Fibroblast of skin of left quadriceps (primary cell): ENCODE measurements around the gene TCF15.
"Not testable (repeated sequence)": the region's sequence is repeated elsewhere in the genome, so short reads cannot be mapped to it uniquely, and the experiment has no call there.

Source experiments
- DNase-seq, 2 experiments: peaks; one replicate each; pipeline ENCODE4 v3.0.0-alpha.2; 2013; ENCODE audit warnings: low read depth in 2 of 2

TCF15 gene

DNA sequence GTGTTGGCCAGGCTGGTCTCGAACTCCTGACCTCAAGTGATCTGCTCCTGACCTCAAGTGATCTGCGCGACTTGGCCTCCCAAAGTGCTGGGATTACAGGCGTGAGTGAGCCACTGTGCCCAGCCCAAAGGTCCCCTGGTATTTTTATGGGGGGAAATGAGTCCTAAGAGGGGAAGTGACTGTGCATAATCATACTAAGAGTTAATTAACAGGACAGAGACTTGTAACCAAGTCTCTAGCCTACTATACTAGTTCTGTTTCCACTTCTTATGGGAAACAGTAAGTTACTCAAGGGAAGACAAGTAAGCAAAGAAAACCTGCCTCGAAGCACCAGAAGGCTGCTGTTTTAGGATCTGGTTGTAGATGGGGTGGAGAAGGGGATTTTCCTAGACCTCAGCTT, 27.9 kb downstream of the TCF15 start:
- no peak for DNase-seq

DNA sequence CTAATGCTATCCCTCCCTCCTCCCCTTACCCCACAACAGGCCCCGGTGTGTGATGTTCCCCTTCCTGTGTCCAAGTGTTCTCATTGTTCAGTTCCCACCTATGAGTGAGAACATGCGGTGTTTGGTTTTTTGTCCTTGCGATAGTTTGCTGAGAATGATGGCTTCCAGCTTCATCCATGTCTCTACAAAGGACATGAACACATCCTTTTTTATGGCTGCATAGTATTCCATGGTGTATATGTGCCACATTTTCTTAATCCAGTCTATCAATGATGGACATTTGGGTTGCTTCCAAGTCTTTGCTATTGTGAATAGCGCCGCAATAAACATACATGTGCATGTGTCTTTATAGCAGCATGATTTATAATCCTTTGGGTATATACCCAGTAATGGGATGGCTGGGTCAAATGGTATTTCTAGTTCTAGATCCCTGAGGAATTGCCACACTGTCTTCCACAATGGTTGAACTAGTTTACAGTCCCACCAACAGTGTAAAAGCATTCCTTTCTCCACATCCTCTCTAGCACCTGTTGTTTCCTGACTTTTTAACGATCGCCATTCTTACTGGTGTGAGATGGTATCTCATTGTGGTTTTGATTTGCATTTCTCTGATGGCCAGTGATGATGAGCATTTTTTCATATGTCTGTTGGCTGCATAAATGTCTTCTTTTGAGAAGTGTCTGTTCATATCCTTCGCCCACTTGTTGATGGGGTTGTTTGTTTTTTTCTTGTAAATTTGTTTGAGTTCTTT, 31.0 kb downstream of the TCF15 start:
- DNase-seq: not testable (repeated sequence)

DNA sequence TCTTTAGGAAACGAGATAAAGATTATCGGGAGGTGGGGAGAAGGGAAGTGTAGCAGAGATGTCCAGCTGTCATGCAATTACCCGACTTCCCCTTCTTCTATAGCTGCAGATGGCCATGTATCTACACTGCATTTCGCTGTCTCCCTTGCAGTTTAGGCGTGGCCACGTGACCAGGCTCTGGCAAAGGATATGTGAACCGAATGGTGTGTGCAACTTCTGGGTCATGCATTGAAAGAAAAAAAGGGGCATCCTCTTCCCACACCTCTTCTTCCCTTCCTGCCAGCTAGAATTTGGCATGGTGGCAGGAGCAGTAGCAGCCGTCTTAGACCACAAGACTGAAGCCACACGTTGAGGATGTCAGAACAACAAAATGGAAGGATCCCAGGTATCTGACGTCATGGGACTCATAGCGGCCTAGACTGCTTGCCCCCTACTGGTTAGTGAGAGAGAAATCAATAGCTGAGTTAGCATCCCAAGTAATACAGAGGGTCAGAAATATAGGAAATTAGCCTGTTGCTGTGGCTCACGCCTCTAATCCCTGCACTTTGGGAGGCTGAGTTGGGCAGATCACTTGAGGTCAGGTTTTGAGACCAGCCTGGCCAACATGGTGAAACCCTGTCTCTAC, 32.8 kb downstream of the TCF15 start:
- DNase-seq: no peak

DNA sequence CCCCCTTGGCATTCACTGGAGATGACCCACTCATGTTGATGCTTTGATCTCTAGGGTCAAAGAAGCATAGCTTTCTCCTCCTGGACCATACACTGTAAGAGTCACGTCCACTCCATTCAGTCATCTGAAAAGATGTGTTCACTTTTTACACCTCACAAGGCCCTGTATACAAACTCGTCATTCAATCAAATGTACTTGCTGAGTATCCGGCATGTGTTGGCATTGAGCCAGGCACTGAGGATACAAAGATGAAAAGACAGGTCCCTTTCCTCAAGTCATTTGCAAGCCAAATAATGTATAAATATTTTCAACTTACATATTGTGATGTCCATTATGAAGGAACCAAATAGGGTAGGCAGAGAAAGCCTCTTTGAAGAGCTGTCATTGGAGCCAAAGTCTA, 34.0 kb downstream of the TCF15 start:
- DNase-seq: no peak

DNA sequence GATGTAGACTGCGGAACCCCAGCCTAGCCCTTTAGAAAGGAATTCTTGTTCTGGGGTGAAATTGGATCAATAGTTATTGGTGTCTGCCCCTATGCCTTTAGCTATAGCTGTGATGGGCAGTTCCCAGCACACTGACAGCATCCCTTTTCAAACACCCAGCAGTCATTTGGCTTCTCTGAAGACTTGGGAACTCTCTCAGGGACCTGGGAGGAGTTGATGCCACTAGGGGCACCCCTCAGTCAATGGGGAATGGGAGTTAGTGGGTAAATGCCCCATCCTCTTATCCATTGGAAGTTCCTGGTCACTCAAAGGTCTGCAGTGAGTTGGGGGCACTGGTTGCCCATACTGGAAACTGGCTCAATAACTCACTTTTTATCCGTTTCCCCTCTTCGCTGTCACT, 34.9 kb downstream of the TCF15 start:
- no peak for DNase-seq

DNA sequence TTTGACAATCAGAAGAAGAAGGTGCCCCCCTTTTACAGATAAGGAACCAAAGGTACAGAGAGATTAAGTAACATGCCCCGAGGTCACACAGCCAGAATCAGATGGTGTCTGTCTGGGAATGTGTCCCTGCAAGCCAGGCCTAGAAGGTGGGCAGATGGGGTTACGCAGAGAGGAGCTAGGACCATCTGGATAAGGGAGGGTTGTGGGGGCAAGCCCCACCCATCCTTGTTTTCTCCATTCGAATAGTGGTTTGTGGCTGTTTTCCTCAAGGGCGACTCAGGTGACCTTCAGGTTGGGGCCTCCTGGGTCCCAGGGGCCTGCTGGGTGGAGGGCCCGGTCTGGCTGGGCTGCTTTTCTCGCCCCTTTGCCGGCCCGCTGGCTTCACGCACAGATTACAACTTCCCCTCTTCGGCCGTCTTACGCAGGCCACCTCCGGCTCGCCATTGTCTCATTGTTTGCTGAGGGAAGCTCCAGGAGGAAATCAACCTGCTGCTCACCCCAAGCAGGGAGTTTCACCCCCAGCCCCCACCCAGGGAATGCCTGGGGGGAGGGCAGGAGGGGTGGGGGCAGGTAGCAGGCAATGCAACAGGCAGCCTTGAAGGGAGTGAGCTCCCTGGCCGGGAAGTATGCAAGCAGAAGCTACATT, 35.7 kb downstream of the TCF15 start:
- DNase-seq: no peak

DNA sequence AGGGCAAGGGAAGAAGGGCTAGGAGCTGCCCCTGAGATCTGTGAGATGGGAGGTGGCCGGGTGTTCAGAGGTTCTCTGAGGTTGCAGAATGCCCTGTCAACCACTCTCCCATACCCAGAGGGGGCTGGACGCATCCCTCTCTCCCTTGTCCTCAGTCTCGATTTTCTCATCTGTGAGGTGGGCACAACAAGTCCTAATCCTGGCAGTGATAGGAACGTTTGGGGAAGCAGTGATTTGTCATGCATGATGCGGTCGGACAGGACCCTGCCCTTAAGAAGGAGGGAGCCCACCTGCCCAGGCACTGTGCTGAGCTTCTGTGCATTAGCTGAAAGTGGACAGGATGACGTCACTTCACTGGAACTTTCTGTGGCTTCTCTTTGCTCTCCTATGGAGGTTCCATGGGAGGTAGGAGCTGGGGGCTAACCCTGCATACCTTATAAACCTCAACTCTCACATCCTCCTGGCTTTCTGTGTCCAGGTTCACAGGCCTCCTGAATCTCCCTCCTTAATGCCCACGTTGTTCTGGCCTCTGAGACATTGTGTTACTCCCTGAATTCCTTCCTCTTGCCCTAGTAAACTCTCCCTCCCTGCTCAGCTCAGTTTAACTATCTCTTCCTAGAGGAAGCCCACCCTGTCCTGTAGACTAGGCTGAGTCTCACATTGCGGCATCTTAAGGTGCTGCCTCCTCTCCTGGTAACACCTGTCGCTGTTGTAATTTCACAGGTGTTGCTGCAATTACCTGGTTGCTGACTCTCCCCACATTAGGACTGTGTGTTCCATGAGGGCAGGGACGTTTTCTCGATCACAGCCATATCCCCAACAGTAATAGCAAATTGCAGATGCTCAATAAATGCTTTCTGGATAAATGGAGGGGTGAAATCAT, 36.5 kb downstream of the TCF15 start:
- DNase-seq: no peak

DNA sequence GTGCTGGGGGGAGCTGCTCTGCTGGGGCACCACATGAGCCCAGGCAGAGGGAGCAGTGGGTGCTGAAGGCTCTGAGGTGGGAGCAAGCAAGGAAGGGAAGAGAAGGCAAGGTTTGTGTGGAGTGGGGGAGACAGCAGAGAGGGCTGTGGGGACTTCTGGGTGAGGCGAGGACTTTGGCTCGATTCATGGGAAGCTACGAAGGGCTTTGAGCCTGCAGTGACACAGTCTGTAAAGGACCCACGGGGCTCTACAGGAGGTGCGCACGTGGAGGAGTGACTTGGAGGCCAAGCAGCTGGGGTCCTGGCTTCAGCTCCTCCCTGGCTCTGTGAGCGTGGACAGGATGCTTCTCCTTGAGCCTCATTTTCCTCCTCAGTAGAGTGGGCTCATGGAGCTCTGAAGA, 37.4 kb downstream of the TCF15 start:
- no peak for DNase-seq

DNA sequence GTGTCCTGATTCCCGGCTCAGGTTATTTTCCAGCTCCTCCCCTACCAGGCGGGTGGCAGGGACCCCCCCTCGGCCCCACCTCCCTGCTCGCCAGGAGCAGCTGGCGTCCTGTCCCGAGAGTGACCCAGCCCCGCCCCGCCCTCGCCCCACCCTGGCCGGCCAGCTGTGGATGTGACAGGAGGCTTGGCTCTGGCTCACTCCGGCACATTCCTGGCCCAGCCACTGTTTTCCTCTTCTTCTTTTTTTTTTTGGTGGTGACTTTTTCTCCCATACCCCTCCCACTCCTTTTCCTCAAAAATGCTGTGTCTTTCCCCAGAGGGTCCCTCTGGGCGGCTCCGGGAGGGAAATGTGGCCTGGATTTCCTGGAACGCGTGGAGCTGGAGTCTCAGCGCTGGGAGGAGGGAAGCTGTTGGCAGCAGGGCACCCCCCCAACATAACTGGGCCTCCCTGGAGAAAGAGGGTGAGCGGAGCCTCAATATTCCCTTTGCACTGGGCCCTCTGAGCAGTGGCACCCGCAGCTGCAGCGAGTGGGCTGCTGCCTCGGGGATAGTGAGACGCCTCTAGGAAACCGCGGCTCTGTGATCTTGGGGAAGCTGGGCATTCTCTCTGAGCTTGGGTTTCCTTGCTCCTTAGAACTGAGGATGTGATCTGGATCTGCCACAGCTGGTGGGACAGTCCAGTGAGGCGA, 38.2 kb downstream of the TCF15 start:
- DNase-seq: peak in 1 of 2 experiments; percentile 1

DNA sequence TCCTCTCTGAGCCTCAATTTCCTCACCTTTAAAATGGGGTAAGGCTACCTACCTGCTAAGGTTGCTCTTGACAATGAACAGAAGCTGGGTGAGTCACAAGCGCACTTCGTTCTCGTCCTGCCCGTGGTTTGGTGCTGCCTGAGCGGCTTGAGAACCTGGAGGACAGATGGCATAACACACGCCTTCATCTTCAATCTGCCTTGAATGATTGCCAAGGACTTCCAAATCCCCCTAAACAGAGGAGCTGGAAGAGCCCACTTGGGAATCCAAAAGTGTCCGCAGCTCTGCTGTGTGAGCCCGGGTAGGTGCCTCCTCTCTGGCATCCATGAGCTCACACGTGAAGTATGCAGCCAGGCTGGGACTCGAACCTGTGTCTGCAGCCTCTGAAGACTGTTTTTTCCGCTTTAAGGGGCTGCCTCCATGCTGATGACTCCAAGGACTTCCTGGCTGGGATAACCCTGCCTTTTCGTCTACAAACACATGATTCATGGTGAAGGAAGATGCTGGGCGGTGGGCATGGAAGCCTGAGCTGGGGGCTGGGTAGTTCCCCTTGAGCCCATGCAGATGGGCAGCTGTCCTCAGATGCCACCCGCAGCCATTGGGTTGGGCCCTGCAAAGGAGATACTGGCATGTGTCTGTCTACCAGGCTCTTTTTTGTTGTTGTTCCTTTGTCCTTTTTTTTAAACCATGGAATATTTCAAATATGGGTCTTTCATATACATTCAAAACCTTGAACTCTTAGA, 41.3 kb downstream of the TCF15 start:
- no peak for DNase-seq

DNA sequence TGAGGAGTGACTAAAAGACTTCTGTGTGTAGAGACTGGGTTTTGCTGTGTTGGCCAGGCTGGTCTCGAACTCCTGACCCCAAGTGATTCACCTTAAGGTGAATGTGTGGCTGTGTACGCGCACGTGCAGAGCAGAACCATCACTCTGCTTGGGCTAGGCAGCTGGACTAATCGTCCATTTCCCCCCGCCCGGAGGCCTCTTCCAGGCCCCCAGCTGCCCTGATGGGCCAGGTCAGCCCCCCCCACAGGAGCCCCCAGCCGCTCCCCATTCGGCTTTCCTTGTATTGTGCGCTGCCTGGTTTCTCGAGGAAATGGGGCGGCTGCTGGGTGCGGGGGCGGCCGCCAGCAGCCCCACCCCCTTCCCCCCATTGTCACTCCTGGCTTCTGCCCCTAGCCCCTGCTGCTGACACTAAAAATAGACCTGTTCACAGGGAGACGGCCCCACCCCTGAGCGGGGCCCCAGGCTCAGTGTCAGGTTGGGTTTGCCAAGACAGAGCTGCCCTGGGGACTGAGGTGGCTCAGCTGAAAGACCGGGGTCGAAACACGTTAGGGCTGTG, 41.9 kb downstream of the TCF15 start:
- DNase-seq: no peak

DNA sequence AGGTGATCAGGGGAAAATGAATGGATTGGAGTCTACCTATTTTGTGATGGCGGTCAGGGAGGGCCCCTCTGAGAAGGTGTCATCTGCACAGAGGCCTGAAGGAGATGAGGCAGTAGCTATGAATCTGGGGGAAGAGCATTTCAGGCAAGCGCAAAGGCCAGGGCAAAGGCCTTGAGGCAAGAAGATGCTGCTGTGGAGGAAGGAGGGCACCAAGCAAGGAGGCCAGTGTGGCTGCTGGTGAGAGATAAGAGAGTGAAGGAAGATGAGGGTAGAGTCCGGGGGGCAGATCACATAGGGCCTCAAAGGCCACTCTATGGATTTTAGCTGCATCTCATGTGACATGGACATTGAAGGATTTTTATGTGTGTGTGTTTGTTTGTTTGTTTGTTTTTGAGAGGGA, 45.9 kb downstream of the TCF15 start:
- DNase-seq: no peak

DNA sequence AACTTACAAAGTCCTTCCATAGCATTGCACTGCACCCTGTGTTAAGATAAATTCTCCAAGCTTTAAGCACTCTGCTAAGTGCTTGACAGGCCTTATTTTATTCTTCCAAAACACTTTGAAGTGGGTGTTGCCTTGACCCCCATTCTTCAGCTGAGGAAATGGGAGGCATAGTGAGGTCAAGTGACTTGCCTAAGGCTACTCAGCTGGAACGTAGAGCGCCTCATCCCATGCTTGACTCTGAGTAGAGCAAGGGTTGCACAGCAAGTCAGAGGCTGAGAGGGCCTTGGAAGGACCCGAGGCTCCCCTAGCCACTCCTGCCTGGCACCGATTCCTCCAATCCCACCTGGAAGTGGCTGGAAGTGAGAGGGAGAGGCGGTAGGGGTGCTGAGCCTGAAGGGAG, 46.9 kb downstream of the TCF15 start:
- DNase-seq: no peak

DNA sequence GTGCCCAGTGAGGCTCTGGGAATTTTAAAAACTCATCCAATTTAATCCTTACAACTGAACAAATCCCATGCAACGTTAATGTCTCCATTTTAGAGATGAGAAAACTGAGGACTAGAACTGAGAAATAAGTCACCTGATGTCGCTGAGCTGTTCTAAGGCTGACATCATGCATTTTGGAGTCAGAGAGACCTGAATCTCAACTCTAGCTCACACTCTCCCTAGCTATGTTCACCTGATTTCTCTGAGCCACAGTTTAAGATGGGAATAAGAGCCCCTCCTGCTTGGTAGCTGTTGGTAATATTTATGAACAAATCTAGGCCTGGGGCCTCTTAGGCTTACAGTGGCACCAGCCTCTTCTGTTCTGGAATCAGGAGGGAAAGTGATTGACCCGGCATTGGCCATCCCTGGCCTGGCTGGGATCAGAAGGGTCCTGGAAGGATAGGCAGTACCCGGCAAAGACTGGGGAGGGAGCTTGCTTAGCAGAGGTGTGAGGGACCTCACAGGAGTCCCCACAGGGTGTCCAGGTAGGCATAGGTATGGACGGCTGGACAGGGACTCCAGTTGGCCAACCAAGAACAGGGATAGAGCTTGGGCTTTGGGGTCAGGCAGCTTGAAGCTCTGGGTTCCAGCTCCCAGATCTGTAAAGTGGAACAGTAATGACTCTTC, 47.7 kb downstream of the TCF15 start:
- no peak for DNase-seq

DNA sequence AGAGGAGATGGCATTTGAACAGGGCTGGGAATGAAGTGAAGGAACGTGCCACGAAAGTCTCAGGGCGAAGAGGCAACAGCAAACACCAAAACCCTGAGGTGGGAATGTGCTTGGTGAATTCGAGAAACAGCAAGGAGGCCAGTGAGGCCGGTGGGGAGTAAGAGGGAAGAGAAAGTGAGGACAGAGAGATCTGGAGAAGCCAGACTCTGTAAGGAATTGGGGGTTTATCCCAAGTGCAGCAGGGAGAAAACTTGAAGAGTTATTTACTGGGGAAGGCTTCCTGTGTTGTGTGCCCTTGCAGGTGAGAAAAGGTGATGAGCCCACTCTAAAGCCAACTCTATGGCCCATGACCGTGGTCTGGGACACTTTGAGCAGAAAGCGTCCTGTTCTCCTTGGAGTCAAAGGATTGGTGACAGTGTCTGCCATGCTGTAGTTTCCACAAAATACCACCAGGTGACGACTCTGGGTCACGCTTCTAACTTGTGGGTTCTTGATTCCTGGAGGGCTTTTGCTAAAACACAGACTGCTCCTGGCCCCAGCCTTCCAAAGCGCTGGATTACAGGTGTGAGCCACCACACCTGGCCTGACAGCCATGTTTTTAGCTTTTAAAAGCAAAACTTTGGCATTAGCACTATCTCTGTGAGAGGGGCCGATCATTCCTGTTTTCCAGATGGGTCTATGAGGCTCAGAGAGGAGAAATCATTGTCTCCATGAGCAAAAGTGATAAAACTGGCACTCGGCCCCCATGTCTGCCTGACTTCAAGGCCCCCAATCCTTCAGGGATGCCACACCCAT, 48.5 kb downstream of the TCF15 start:
- DNase-seq: peak; percentile 21 to 25

DNA sequence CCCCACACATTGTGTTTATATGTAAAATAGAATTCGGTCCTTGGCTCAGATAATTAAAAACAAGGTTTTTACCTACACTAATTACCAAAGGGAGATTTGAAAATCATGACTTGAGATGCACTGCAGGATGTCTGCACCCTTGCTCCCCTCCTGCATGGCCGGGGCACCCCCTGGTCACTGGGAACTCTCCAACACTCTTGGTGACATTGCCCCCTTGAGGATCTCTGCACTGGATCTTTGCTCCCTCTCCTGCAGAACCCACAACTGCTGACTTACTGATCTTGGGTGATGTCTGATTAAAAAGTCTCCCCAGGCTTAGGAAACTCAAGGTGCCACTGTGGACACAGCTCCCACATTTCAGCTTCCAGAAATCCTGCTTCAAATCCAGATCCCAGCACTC, 49.4 kb downstream of the TCF15 start:
- no peak for DNase-seq

DNA sequence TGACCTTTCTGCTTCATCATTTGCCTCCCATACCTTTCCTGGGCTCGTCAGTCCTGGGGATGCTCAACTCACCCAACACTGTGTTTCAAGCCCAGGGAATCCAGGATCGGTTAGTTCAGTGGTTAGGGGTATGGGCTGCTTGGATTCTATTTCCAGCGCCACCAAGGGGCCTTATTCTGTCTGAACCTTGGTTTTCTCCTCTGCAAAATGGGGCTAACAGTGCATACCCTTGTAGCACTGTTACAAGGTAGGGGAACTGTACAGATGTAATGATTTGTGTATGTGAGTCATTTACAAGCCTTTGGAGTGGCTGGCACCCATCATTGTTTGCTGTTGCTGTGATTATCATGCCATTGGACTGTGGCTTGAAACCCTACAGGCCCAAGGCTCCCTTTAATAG, 52.0 kb downstream of the TCF15 start:
- no peak for DNase-seq

DNA sequence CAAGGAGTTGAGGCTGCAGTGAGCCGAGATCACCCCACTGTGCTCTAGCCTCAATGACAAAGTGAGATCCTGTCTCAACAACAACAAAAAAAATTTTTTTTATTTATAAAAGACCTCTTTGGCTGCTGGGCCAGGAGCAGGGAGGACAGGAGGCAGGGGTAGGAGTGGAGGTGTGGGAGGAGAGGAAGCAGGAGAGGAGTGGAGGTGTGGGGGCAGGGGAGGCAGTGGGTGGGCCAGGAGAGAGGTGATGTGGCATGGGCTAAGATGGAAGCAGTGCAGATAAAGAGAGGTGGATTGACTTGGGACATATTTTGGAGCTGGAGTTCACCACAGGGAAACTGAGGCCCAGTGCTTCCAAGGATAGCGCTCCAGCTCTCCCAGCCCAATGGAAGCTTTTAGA, 53.1 kb downstream of the TCF15 start:
- no peak for DNase-seq

DNA sequence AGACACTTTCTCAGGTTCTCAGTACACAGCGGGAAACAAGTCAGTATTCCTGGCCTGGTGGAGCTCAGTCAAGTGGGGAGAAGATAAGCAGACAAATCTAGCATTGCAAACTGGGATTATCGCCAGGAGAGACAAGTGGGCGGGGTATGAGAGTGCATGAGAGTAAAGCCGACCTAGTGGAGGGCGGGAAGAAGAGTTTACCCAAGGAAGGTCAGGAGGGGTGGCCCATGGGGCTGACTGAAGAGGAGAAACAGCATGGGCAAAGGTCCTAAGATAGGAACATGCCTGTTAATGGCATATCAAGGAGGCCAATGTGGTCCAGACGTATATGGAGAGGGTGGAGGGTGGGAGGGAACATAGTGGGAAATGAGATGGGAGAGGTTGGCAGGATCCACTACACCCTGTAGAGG, 54.1 kb downstream of the TCF15 start:
- DNase-seq: no peak
